HCT116 (cell line): ENCODE results near the gene FMNL1. TPM values are rescaled to one million over a fixed set of nuclear protein-coding genes. Genes with fewer than 3 reads are reported as not detected.

Experiments used
- ATAC-seq: fragments of 200-7000 bp; cut with Tn5 transposase; 2 replicates; pipeline ENCODE4 v1.9.1; 2020; ENCODE audit warnings: mild to moderate bottlenecking, moderate library complexity
- BruUV-seq: library from RNA; stranded (reverse); fragments of 400-500 nt; replicated peaks from 2 replicates; lab custom pipeline; 2021; lab: Mats Ljungman, UMichigan
- CTCF ChIA-PET: fragments of 300-600 bp; sonication (Branson Sonifier 250); formaldehyde crosslinking; loops from one replicate; lab custom pipeline; 2021; ENCODE audit warnings: antibody characterized with exemption; lab: Charles Lee
- POLR2A ChIA-PET: fragments of 300-600, 350-600 bp; sonication (Branson Sonifier 250); formaldehyde crosslinking; loops from one replicate; lab custom pipeline; 2021; ENCODE audit warnings: antibody characterized with exemption; lab: Charles Lee
- RAD21 ChIA-PET, 2 experiments: fragments of 300-600 bp; sonication (Branson Sonifier 250); formaldehyde crosslinking; loops; one replicate each; lab custom pipeline; 2023; ENCODE audit warnings: low total read pairs in 2 of 2; ENCODE audit not compliant: uncharacterized antibody in 2 of 2, unreplicated experiment in 2 of 2, low non-redundant PET in 1 of 2; lab: Charles Lee
- DNase-seq: peaks from one replicate; pipeline ENCODE4 v3.0.0-alpha.2; 2010; ENCODE audit warnings: low read depth, low spot score
- H2AFZ ChIP-seq: fragments of 200-600 bp; shearing (Covaris generic), sonication (generic); 2 replicates; pipeline ENCODE4 v1.6.1; 2017; ENCODE audit warnings: low read depth, mixed run types, mixed read lengths, antibody characterized with exemption, low read length; ENCODE audit not compliant: poor library complexity, severe bottlenecking
- H3K27ac ChIP-seq: 2 replicates; pipeline ENCODE4 v1.5.1; 2012; ENCODE audit warnings: low read depth, low read length
- H3K27me3 ChIP-seq: fragments of 200-600 bp; sonication (generic); 2 replicates; pipeline ENCODE4 v1.6.1; 2016; ENCODE audit warnings: mixed run types, low read length, mixed read lengths; ENCODE audit not compliant: insufficient read depth
- H3K36me3 ChIP-seq, 2 experiments: fragments of 200-500 bp in 1 of 2; fragments of 200-600 bp in 1 of 2; sonication (Bioruptor generic) in 1 of 2; sonication (generic) in 1 of 2; 2 replicates each; pipeline versions ENCODE4 v1.5.1 to v1.6.1; 2014 to 2016; ENCODE audit warnings: low read length in 2 of 2, inconsistent platforms in 1 of 2, mixed read lengths in 1 of 2, mixed run types in 1 of 2; ENCODE audit not compliant: insufficient read depth in 2 of 2, control insufficient read depth in 1 of 2
- H3K4me1 ChIP-seq, 2 experiments: fragments of 200-600 bp in 1 of 2; sonication (generic) in 1 of 2; 2 replicates each; pipeline versions ENCODE4 v1.5.1 to v1.6.1; 2012 to 2017; ENCODE audit warnings: low read length in 2 of 2, inconsistent platforms in 1 of 2, mild to moderate bottlenecking in 1 of 2, mixed read lengths in 1 of 2, mixed run types in 1 of 2, moderate library complexity in 1 of 2; ENCODE audit not compliant: insufficient read depth in 2 of 2, control insufficient read depth in 1 of 2
- H3K4me2 ChIP-seq: fragments of 200-600 bp; sonication (generic); 2 replicates; pipeline ENCODE4 v1.6.1; 2017; ENCODE audit warnings: mixed run types, low read length, mixed read lengths
- H3K4me3 ChIP-seq, 2 experiments: fragments of 200-600 bp in 1 of 2; sonication (generic) in 1 of 2; replicated peaks in 1 of 2; 2 replicates each; pipeline ENCODE4 v1.5.1; 2011 to 2016; ENCODE audit warnings: low read length in 2 of 2, control low read depth in 1 of 2, low read depth in 1 of 2, mild to moderate bottlenecking in 1 of 2, mixed read lengths in 1 of 2, mixed run types in 1 of 2
- H3K79me2 ChIP-seq: fragments of 200-600 bp; sonication (generic); 2 replicates; pipeline ENCODE4 v1.6.1; 2017; ENCODE audit warnings: mild to moderate bottlenecking, mixed run types, low read length, moderate library complexity, mixed read lengths; ENCODE audit not compliant: insufficient read depth
- H3K9ac ChIP-seq: fragments of 200-600 bp; sonication (generic); 2 replicates; pipeline ENCODE4 v1.6.1; 2016; ENCODE audit warnings: low read length, mixed read lengths
- H3K9me2 ChIP-seq: fragments of 200-600 bp; sonication (generic), shearing (Covaris generic); 2 replicates; pipeline ENCODE4 v1.6.1; 2017; ENCODE audit warnings: mixed run types, mild to moderate bottlenecking, moderate library complexity; ENCODE audit not compliant: insufficient read depth
- H3K9me3 ChIP-seq, 2 experiments: fragments of 200-500 bp in 1 of 2; fragments of 200-600 bp in 1 of 2; sonication (Bioruptor generic) in 1 of 2; sonication (generic) in 1 of 2; 2 replicates each; pipeline ENCODE4 v1.6.1; 2014 to 2017; ENCODE audit warnings: low read length in 2 of 2, mixed read lengths in 2 of 2, inconsistent platforms in 1 of 2, low read depth in 1 of 2, mild to moderate bottlenecking in 1 of 2, mixed run types in 1 of 2, moderate library complexity in 1 of 2; ENCODE audit not compliant: control insufficient read depth in 1 of 2, insufficient read depth in 1 of 2
- H4K20me1 ChIP-seq: fragments of 200-600 bp; sonication (generic), shearing (Covaris generic); 2 replicates; pipeline ENCODE4 v1.6.1; 2017; ENCODE audit warnings: mixed run types, mild to moderate bottlenecking, moderate library complexity; ENCODE audit not compliant: insufficient read depth
- CEBPB ChIP-seq: IDR thresholded peaks from 2 replicates; pipeline ENCODE4 v1.6.1; 2012; ENCODE audit warnings: low read depth
- CTCF ChIP-seq, 3 experiments: fragments of 200-600 bp in 1 of 3; sonication (generic) in 1 of 3; IDR thresholded peaks in 2 of 3; conservative IDR thresholded peaks in 1 of 3; 2 replicates each; pipeline ENCODE4 v1.5.1; 2012 to 2017; ENCODE audit warnings: low read depth in 2 of 3, low read length in 2 of 3, antibody characterized with exemption in 1 of 3, borderline replicate concordance in 1 of 3, control low read depth in 1 of 3, mild to moderate bottlenecking in 1 of 3, mixed read lengths in 1 of 3, mixed run types in 1 of 3, moderate library complexity in 1 of 3; ENCODE audit not compliant: insufficient read depth in 1 of 3
- EZH2 ChIP-seq: fragments of 200-600 bp; sonication (generic); IDR thresholded peaks from 2 replicates; pipeline ENCODE4 v1.6.1; 2017; ENCODE audit warnings: antibody characterized with exemption, mixed run types
- POLR2A ChIP-seq: IDR thresholded peaks from 2 replicates; pipeline ENCODE4 v1.7.0; 2011; ENCODE audit warnings: borderline replicate concordance; ENCODE audit not compliant: insufficient read depth, insufficient read length; ENCODE audit errors: extremely low read depth
- RAD21 ChIP-seq: IDR thresholded peaks from 2 replicates; pipeline ENCODE4 v1.6.1; 2012; ENCODE audit warnings: low read depth, mild to moderate bottlenecking
- intact Hi-C: fragments of 100-400 bp; cut with micrococcal nuclease; formaldehyde crosslinking; loops from 2 replicates; pipeline ENCODE4 v1.10.0; 2022
- total RNA-seq: library from RNA; stranded (reverse); gene quantifications from one replicate; pipeline ENCODE4 v1.2.1, GENCODE V29; 2021; ENCODE audit not compliant: unreplicated experiment

Gene FMNL1
- total RNA-seq, 1 experiment from 2014 or later = 8.2 TPM

- RAD21 ChIA-PET = interaction anchor here (1.0 to 1.9 kb wide), 2 partner anchors 17 to 100 kb away, joined by 4 to 5 read pairs; partner anchors contain the start of gene ACBD4 (in 1 of the 2)
- peak; percentile 69 for ATAC-seq
- H4K20me1 ChIP-seq = no peaks in the 10 kb centered on the region
- no peak overlapping the region for H2AFZ ChIP-seq
- POLR2A ChIA-PET = no interaction called here
- intact Hi-C loops = loop anchor here (1.0 kb wide), 3 partner anchors 16 to 150 kb away; partner anchors contain the start of gene ACBD4
- H3K79me2 ChIP-seq = no peaks in the 10 kb centered on the region
- CTCF ChIA-PET = interaction anchor here (0.7 to 3.4 kb wide), 12 partner anchors 8 to 190 kb away, joined by 3 to 34 read pairs (median 4); partner anchors contain the start of genes ACBD4 and MAP3K14
- peaks cover 12 to 19% of the 10 kb centered on the region in 2 experiments for H3K4me1 ChIP-seq
- no peaks in the 10 kb centered on the region for H3K9me3 ChIP-seq
- no peak overlapping the region for H3K4me2 ChIP-seq
- H3K27ac ChIP-seq = no peak overlapping the region
- peak; percentile 54 for DNase-seq
- H3K9me2 ChIP-seq = no peaks in the 10 kb centered on the region
- BruUV-seq = no TSS peak
- H3K9ac ChIP-seq = no peak overlapping the region
- no peak overlapping the region for H3K4me3 ChIP-seq
- TF ChIP-seq EZH2 (no peak), CTCF (IDR thresholded peaks at IDR 0.05 in 2 of 3, conservative IDR thresholded peaks at IDR 0.05 in 1 of 3; ENCODE audit: borderline replicate concordance in 1 of 3, insufficient read depth in 1 of 3, low read depth in 2 of 3, low read length in 2 of 3) (peak; percentile 86 to 88 (median 86)), POLR2A (no peak), CEBPB (no peak), RAD21 (peak; percentile 71)
- TF ChIP-seq, all 23 proteins: peak for 2
- Histone ChIP-seq H3K27me3 (no peaks in the 10 kb centered on the region), H3K36me3 (no peaks in the 10 kb centered on the region)
Observed at GRCh38 chr17:45235416-45236281, 14.0 kb downstream of the FMNL1 start.
